T-helper 17 cell (primary cell): ENCODE measurements around the gene KIR3DL2. TPM values are rescaled to one million over a fixed set of nuclear protein-coding genes. Genes with fewer than 3 reads are reported as not detected.
"Not testable (repeated sequence)": the region's sequence is repeated elsewhere in the genome, so short reads cannot be mapped to it uniquely, and the experiment has no call there.

ENCODE experiments used
- ATAC-seq: fragments of 150-1000 bp; cut with Tn5 transposase; 2 replicates; pipeline ENCODE4 v1.10.0; 2021; ENCODE audit warnings: mild to moderate bottlenecking, moderate library complexity
- DNase-seq, 3 donors: peaks; one replicate each; pipeline versions ENCODE4 v3.0.0 to v3.0.0-alpha.2; 2020 to 2021
- H3K9me3 ChIP-seq: one replicate; pipeline ENCODE4 v1.7.0; 2013; ENCODE audit warnings: low read length, mild to moderate bottlenecking; ENCODE audit not compliant: control insufficient read depth, poor library complexity, severe bottlenecking
- H3K27ac Mint-ChIP-seq: one replicate; pipeline ENCODE4 v1.8.0; 2022; ENCODE audit warnings: mild to moderate bottlenecking, moderate library complexity, mixed read lengths
- H3K27me3 Mint-ChIP-seq: one replicate; pipeline ENCODE4 v1.8.0; 2022; ENCODE audit warnings: mixed read lengths
- H3K36me3 Mint-ChIP-seq: one replicate; pipeline ENCODE4 v1.8.0; 2022; ENCODE audit warnings: low read depth, mixed read lengths
- H3K4me1 Mint-ChIP-seq: one replicate; pipeline ENCODE4 v1.8.0; 2022; ENCODE audit warnings: mild to moderate bottlenecking, mixed read lengths
- H3K4me3 Mint-ChIP-seq: one replicate; pipeline ENCODE4 v1.8.0; 2022; ENCODE audit warnings: mild to moderate bottlenecking, moderate library complexity, mixed read lengths
- total RNA-seq, 4 donors: library from RNA in 2 of 4; stranded (reverse) in 2 of 4; gene quantifications; one replicate each; pipeline ENCODE4 v1.2.3 and lab custom pipeline; 2022 to 2026

Gene KIR3DL2
- total RNA-seq, 2 donors from 2014 or later: 0.92 to 1.3 TPM

- H3K9me3 ChIP-seq: no peaks in the 10 kb centered on the region
- Mint-ChIP-seq H3K36me3 (peaks cover 2% of the 10 kb centered on the region), H3K4me1 (no peaks in the 10 kb centered on the region), H3K27me3 (peaks cover 26% of the 10 kb centered on the region), H3K27ac (no peak overlapping the region), H3K4me3 (no peak overlapping the region)
- ATAC-seq: no peak
- no peak for DNase-seq
Measured at GRCh38 chr19:54882758-54883157, 32.5 kb downstream of the KIR3DL2 start.

DNA sequence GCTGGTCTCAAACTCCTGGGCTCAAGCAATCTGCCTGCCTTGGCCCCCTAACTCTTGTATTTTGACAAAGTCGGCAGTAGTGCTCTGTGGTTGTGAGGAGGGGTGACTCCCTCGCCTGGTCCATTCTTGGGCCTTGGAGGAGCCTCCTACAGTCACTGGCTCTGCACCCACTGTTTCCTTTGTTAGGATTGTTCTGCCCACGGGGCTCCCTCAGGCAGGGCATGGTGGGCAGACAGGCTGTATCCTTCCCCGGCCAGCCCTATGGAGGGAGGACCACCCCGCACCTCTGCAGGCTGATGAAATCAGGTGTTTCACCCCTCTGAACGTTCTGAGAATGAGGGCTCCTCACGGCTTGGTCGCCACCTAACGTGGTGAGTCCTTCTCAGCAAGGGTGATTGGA is 33.0 kb downstream of the KIR3DL2 start:
- H3K27ac Mint-ChIP-seq: no peak overlapping the region
- H3K4me3 Mint-ChIP-seq: no peak overlapping the region
- H3K9me3 ChIP-seq: no peaks in the 10 kb centered on the region
- peaks cover 2% of the 10 kb centered on the region for H3K36me3 Mint-ChIP-seq
- H3K4me1 Mint-ChIP-seq: no peaks in the 10 kb centered on the region
- DNase-seq (no peak), ATAC-seq (no peak)
- H3K27me3 Mint-ChIP-seq: peaks cover 26% of the 10 kb centered on the region

- ATAC-seq: no peak
- Mint-ChIP-seq H3K36me3 (no peaks in the 10 kb centered on the region), H3K27ac (no peak overlapping the region), H3K4me3 (no peak overlapping the region), H3K4me1 (no peaks in the 10 kb centered on the region), H3K27me3 (peaks cover 5% of the 10 kb centered on the region)
- no peaks in the 10 kb centered on the region for H3K9me3 ChIP-seq
- no peak for DNase-seq
Measured at GRCh38 chr19:54888239-54888638, 38.0 kb downstream of the KIR3DL2 start.

GRCh38 chr19:54889566-54889965 is 39.3 kb downstream of the KIR3DL2 start:
- DNase-seq (no peak), ATAC-seq (no peak)
- H3K27ac Mint-ChIP-seq: no peak overlapping the region
- H3K27me3 Mint-ChIP-seq: peaks cover 5% of the 10 kb centered on the region
- no peaks in the 10 kb centered on the region for H3K4me1 Mint-ChIP-seq
- no peaks in the 10 kb centered on the region for H3K9me3 ChIP-seq
- no peak overlapping the region for H3K4me3 Mint-ChIP-seq
- no peaks in the 10 kb centered on the region for H3K36me3 Mint-ChIP-seq

GRCh38 chr19:54893406-54893805 is 43.2 kb downstream of the KIR3DL2 start:
- no peak for DNase-seq
- H3K4me1 Mint-ChIP-seq: no peaks in the 10 kb centered on the region
- peaks cover 2% of the 10 kb centered on the region for H3K36me3 Mint-ChIP-seq
- no peak overlapping the region for H3K27ac Mint-ChIP-seq
- no peak for ATAC-seq
- no peaks in the 10 kb centered on the region for H3K9me3 ChIP-seq
- peaks cover 26% of the 10 kb centered on the region for H3K27me3 Mint-ChIP-seq
- no peak overlapping the region for H3K4me3 Mint-ChIP-seq

DNA sequence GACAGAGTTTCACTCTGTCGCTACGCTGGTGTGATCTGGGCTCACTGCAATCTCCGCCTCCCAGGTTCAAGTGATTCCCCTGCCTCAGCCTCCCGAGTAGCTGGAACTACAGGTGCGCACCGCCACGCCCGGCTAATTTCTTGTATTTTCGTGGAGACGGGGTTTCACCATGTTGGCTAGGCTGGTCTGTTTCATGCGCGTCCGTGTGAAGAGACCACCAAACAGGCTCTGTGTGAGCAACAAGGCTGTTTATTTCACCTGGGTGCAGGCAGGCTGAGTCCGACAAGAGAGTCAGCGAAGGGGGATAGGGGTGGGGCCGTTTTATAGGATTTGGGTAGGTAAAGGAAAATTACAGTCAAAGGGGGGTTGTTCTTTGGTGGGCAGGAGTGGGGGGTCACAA is 43.9 kb downstream of the KIR3DL2 start:
- H3K27me3 Mint-ChIP-seq: peaks cover 33% of the 10 kb centered on the region
- not testable (repeated sequence) for H3K9me3 ChIP-seq, ATAC-seq, H3K36me3 Mint-ChIP-seq, H3K4me1 Mint-ChIP-seq, H3K4me3 Mint-ChIP-seq, H3K27ac Mint-ChIP-seq, DNase-seq

DNA sequence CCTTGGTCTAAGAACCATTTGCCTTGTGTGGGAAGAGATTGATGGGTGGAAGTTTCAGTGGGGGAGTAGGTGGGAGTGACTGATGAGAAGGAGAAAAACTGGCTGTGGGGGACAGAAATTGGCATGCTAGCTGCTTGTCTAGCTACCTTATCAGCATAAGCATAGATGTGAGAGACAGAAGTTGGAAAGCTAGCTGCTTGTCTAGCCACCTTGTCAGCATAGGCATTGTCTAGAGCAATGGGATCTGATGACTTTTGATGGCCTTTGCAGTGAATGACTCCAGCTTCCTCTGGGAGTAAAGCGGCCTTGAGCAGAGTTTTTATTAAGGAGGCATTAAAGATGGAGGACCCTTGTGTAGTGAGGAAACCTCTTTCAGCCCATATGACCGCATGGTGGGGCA is 45.8 kb downstream of the KIR3DL2 start:
- H3K4me3 Mint-ChIP-seq: no peak overlapping the region
- no peak overlapping the region for H3K27ac Mint-ChIP-seq
- no peaks in the 10 kb centered on the region for H3K9me3 ChIP-seq
- peaks cover 3% of the 10 kb centered on the region for H3K4me1 Mint-ChIP-seq
- H3K36me3 Mint-ChIP-seq: peaks cover 2% of the 10 kb centered on the region
- H3K27me3 Mint-ChIP-seq: peaks cover 40% of the 10 kb centered on the region
- no peak for ATAC-seq
- DNase-seq: no peak

DNA sequence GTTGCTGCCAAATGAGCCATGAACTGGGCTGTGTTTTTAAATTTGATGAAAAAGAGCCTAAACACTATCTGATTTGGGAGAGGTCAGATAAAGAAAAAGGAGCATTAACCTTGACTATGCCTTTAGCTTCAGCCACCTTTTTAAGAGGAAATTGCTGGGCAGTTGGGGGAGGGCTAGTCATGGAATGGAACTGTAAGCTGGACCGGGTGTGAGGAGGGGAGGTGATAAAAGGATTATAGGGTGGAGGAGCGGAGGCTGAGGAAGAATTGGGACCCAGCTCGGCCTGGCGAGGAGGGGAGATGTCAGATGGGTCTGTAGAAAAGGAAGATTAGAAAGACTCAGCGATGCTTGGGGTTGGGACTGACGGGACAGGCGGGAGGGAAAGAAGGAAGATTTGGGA is 48.4 kb downstream of the KIR3DL2 start:
- not testable (repeated sequence) for DNase-seq, H3K36me3 Mint-ChIP-seq, H3K4me1 Mint-ChIP-seq, ATAC-seq, H3K9me3 ChIP-seq, H3K27ac Mint-ChIP-seq, H3K4me3 Mint-ChIP-seq
- peaks cover 40% of the 10 kb centered on the region for H3K27me3 Mint-ChIP-seq

DNA sequence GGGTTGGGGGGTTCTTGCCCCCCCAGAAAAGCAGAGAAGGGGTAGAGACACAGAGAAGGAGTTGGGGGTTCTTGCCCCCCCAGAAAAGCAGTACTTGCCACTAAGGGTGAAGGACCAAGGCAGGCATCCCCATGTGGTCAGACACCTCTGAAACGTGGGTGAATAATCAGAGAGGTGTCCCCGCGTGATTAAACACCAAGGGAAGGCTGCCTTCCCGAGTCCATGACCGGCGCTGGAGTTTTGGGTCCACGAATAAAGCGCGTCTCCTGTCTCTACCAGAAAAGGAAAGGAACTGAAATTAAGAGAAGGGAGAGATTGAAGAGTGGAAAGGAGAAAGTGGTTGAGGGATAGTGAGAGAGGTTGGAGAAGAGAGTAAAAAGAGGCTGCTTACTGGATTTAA is 49.4 kb downstream of the KIR3DL2 start:
- ATAC-seq, H3K36me3 Mint-ChIP-seq, H3K4me3 Mint-ChIP-seq, H3K4me1 Mint-ChIP-seq, H3K9me3 ChIP-seq, H3K27ac Mint-ChIP-seq, DNase-seq: not testable (repeated sequence)
- H3K27me3 Mint-ChIP-seq: peaks cover 39% of the 10 kb centered on the region

- not testable (repeated sequence) for H3K36me3 Mint-ChIP-seq, H3K4me3 Mint-ChIP-seq
Measured at GRCh38 chr19:54901153-54901552, 50.9 kb downstream of the KIR3DL2 start.

DNA sequence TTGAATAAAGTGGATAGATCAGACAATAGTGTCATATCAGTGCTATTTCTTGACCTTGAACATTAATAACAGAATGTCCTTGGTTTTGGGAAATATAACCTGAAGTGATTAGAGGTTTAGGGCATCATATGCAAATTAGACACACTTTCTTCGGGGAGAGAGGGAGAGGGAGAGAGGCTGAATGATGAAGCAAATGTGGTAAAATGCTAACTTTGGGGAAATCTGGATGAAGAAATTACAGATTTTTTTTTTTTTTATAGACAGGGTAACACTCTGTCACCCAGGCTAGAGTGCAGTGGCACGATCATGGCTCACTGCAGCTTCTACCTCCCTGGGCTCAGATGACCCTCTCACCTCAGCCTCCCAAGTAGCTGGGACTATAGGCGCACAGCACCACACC is 51.8 kb downstream of the KIR3DL2 start:
- peaks cover 32% of the 10 kb centered on the region for H3K27me3 Mint-ChIP-seq
- H3K4me3 Mint-ChIP-seq: no peak overlapping the region
- ATAC-seq (no peak), DNase-seq (no peak)
- no peaks in the 10 kb centered on the region for H3K9me3 ChIP-seq
- peaks cover 3% of the 10 kb centered on the region for H3K4me1 Mint-ChIP-seq
- no peak overlapping the region for H3K27ac Mint-ChIP-seq
- peaks cover 2% of the 10 kb centered on the region for H3K36me3 Mint-ChIP-seq

More at GRCh38 chr19:54901153-54901552, 50.9 kb downstream of the KIR3DL2 start:
- not testable (repeated sequence) for H3K9me3 ChIP-seq, DNase-seq, H3K4me1 Mint-ChIP-seq, H3K27ac Mint-ChIP-seq, ATAC-seq
- H3K27me3 Mint-ChIP-seq: peaks cover 35% of the 10 kb centered on the region

GRCh38 chr19:54903303-54903702 is 53.1 kb downstream of the KIR3DL2 start:
- Mint-ChIP-seq H3K4me3 (no peak overlapping the region), H3K27ac (no peak overlapping the region), H3K36me3 (no peaks in the 10 kb centered on the region), H3K27me3 (peaks cover 26% of the 10 kb centered on the region), H3K4me1 (peaks cover 3% of the 10 kb centered on the region)
- DNase-seq (no peak), ATAC-seq (no peak)
- H3K9me3 ChIP-seq: no peaks in the 10 kb centered on the region

DNA sequence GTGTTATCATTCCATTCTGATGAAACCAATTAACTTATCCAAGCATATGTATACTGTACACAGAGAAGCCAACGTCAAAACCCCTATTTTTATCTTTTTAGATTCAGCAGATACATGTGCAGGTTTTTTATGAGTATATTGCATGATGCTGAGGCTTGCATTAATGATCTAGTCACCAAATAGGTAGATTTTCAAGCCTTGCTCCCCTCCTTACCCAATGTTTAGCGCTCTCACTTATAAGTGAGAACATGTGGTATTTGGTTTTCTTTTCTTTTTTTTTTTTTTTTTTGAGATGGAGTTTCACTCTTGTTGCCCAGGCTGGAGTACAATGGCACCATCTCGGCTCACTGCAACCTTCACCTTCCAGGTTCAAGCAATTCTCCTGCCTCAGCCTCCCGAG is 54.0 kb downstream of the KIR3DL2 start:
- H3K4me3 Mint-ChIP-seq, H3K36me3 Mint-ChIP-seq, H3K4me1 Mint-ChIP-seq, H3K9me3 ChIP-seq, H3K27ac Mint-ChIP-seq, ATAC-seq, DNase-seq: not testable (repeated sequence)
- peaks cover 17% of the 10 kb centered on the region for H3K27me3 Mint-ChIP-seq

- H3K27ac Mint-ChIP-seq: no peak overlapping the region
Measured at GRCh38 chr19:54905421-54905802, 55.2 kb downstream of the KIR3DL2 start.

More at GRCh38 chr19:54905421-54905802, 55.2 kb downstream of the KIR3DL2 start:
- no peaks in the 10 kb centered on the region for H3K9me3 ChIP-seq
- Mint-ChIP-seq H3K4me3 (no peak overlapping the region), H3K36me3 (no peaks in the 10 kb centered on the region), H3K4me1 (no peaks in the 10 kb centered on the region), H3K27me3 (peaks cover 7% of the 10 kb centered on the region)
- DNase-seq: no peak
- no peak for ATAC-seq
